ENCODE measurements around the gene LIG3. TPM values are rescaled to one million over a fixed set of nuclear protein-coding genes. Genes with fewer than 3 reads are reported as not detected.

The LIG3 gene
- total RNA-seq, 1 donor from 2014 or later = 101 TPM

- H3K4me1 Mint-ChIP-seq (ENCODE audit: low read depth) = peaks cover 7% of the 10 kb centered on the region
- H3K36me3 Mint-ChIP-seq (ENCODE audit: insufficient read depth) = no peaks in the 10 kb centered on the region
- H3K27ac Mint-ChIP-seq = no peak overlapping the region
Observed at GRCh38 chr17:34974794-34975785, 5.2 kb upstream of the LIG3 start.

GRCh38 chr17:34979153-34979552 lies 1.2 kb upstream of the LIG3 start:
- no peak for DNase-seq (ENCODE audit: low spot score, unreplicated experiment)
- H3K27me3 Mint-ChIP-seq = no peaks in the 10 kb centered on the region
- no peak overlapping the region for H3K27ac Mint-ChIP-seq
- H3K9me3 Mint-ChIP-seq (ENCODE audit: low read depth) = no peaks in the 10 kb centered on the region
- no peak for TF ChIP-seq CTCF (IDR thresholded peaks at IDR 0.05; ENCODE audit: unreplicated experiment)
- H3K4me1 Mint-ChIP-seq (ENCODE audit: low read depth) = peaks cover 24% of the 10 kb centered on the region
- peak overlapping the region; percentile 11 for H3K4me3 Mint-ChIP-seq (ENCODE audit: low read depth)
- peaks cover 9% of the 10 kb centered on the region for H3K36me3 Mint-ChIP-seq (ENCODE audit: insufficient read depth)

More at GRCh38 chr17:34974794-34975785, 5.2 kb upstream of the LIG3 start:
- Mint-ChIP-seq H3K27me3 (no peaks in the 10 kb centered on the region), H3K9me3 (ENCODE audit: low read depth) (no peaks in the 10 kb centered on the region), H3K4me3 (ENCODE audit: low read depth) (no peak overlapping the region)
- no peak for TF ChIP-seq CTCF (IDR thresholded peaks at IDR 0.05; ENCODE audit: unreplicated experiment)
- DNase-seq (ENCODE audit: low spot score, unreplicated experiment) = no peak

GRCh38 chr17:34979650-34980352 lies 511 bp upstream of the LIG3 start:
- Mint-ChIP-seq H3K4me3 (ENCODE audit: low read depth) (peak overlapping the region; percentile 91), H3K9me3 (ENCODE audit: low read depth) (no peaks in the 10 kb centered on the region), H3K4me1 (ENCODE audit: low read depth) (peaks cover 24% of the 10 kb centered on the region), H3K27me3 (no peaks in the 10 kb centered on the region), H3K27ac (peak overlapping the region; percentile 98), H3K36me3 (ENCODE audit: insufficient read depth) (peaks cover 9% of the 10 kb centered on the region)
- no peak for TF ChIP-seq CTCF (IDR thresholded peaks at IDR 0.05; ENCODE audit: unreplicated experiment)
- DNase-seq (ENCODE audit: low spot score, unreplicated experiment) = no peak

GRCh38 chr17:34980681-34981537 lies 597 bp downstream of the LIG3 start:
- DNase-seq (ENCODE audit: low spot score, unreplicated experiment) = peak; percentile 42
- H3K4me3 Mint-ChIP-seq (ENCODE audit: low read depth) = peak overlapping the region; percentile 91
- no peaks in the 10 kb centered on the region for H3K27me3 Mint-ChIP-seq
- H3K9me3 Mint-ChIP-seq (ENCODE audit: low read depth) = no peaks in the 10 kb centered on the region
- TF ChIP-seq CTCF (IDR thresholded peaks at IDR 0.05; ENCODE audit: unreplicated experiment) = peak; percentile 42
- peaks cover 24% of the 10 kb centered on the region for H3K4me1 Mint-ChIP-seq (ENCODE audit: low read depth)
- H3K36me3 Mint-ChIP-seq (ENCODE audit: insufficient read depth) = peaks cover 9% of the 10 kb centered on the region
- H3K27ac Mint-ChIP-seq = peak overlapping the region; percentile 95
